IMR-90 (cell line): Measurements from ENCODE around the gene KLF13. TPM values are rescaled to one million over a fixed set of nuclear protein-coding genes. Genes with fewer than 3 reads are reported as not detected.

ENCODE experiments used
- ATAC-seq: fragments of 200-7000 bp; cut with Tn5 transposase; 2 replicates; pipeline ENCODE4 v1.9.1; 2020; ENCODE audit warnings: low read depth, mild to moderate bottlenecking, moderate library complexity
- BruUV-seq: library from RNA; stranded (reverse); fragments of 400-500 nt; replicated peaks from 2 replicates; lab custom pipeline; 2021; lab: Mats Ljungman, UMichigan
- CTCF ChIA-PET: fragments of 300-600 bp; formaldehyde crosslinking; extraction: SDS; loops from one replicate; lab custom pipeline; 2021; ENCODE audit warnings: antibody characterized with exemption; lab: Yijun Ruan, JAX
- POLR2A ChIA-PET: fragments of 300-600 bp; sonication (Branson Sonifier 250); formaldehyde crosslinking; loops from one replicate; lab custom pipeline; 2022; ENCODE audit warnings: antibody characterized with exemption; ENCODE audit not compliant: unreplicated experiment; lab: Charles Lee
- DNase-seq: peaks from one replicate; pipeline ENCODE4 v3.0.0; 2013
- H2AFZ ChIP-seq: replicated peaks from 2 replicates; pipeline ENCODE3; 2013; ENCODE audit warnings: low read length, mild to moderate bottlenecking; ENCODE audit not compliant: poor library complexity
- H2AK5ac ChIP-seq: 2 replicates; pipeline ENCODE4 v1.6.1; 2013; ENCODE audit warnings: low read depth, low read length, inconsistent platforms
- H2AK9ac ChIP-seq: replicated peaks from 2 replicates; pipeline ENCODE3; 2013; ENCODE audit warnings: mild to moderate bottlenecking, low read depth, low read length, moderate library complexity; ENCODE audit not compliant: poor library complexity
- H2BK120ac ChIP-seq: 2 replicates; pipeline ENCODE4 v1.6.1; 2013; ENCODE audit warnings: low read depth, low read length, inconsistent platforms
- H2BK15ac ChIP-seq: 3 replicates; pipeline ENCODE4 v1.6.1; 2013; ENCODE audit warnings: low read depth, low read length, inconsistent platforms
- H2BK20ac ChIP-seq: 2 replicates; pipeline ENCODE4 v1.6.1; 2013; ENCODE audit warnings: low read depth, mild to moderate bottlenecking, inconsistent platforms, low read length, moderate library complexity
- H2BK5ac ChIP-seq: 2 replicates; pipeline ENCODE4 v1.6.1; 2013; ENCODE audit warnings: mild to moderate bottlenecking, low read depth, low read length, inconsistent platforms; ENCODE audit not compliant: poor library complexity, severe bottlenecking
- H3K14ac ChIP-seq: replicated peaks from 2 replicates; pipeline ENCODE4 v1.6.1; 2013; ENCODE audit warnings: low read depth, low read length, inconsistent platforms
- H3K18ac ChIP-seq: 2 replicates; pipeline ENCODE4 v1.6.1; 2013; ENCODE audit warnings: low read depth, low read length, control low read depth
- H3K23ac ChIP-seq: 2 replicates; pipeline ENCODE4 v1.6.1; 2013; ENCODE audit warnings: low read depth, low read length, inconsistent platforms
- H3K27ac ChIP-seq: 2 replicates; pipeline ENCODE4 v1.5.1; 2013; ENCODE audit warnings: mild to moderate bottlenecking, control low read depth, low read length; ENCODE audit not compliant: insufficient read depth
- H3K27me3 ChIP-seq: 2 replicates; pipeline ENCODE4 v1.6.1; 2013; ENCODE audit warnings: low read length; ENCODE audit not compliant: control insufficient read depth, insufficient read depth
- H3K36me3 ChIP-seq: 2 replicates; pipeline ENCODE4 v1.6.1; 2013; ENCODE audit warnings: low read length, mixed read lengths; ENCODE audit not compliant: control insufficient read depth, insufficient read depth
- H3K4ac ChIP-seq: 2 replicates; pipeline ENCODE4 v1.6.1; 2013; ENCODE audit warnings: low read depth, low read length, inconsistent platforms
- H3K4me1 ChIP-seq: 2 replicates; pipeline ENCODE4 v1.6.1; 2013; ENCODE audit warnings: low read length, mixed read lengths; ENCODE audit not compliant: control insufficient read depth, insufficient read depth
- H3K4me2 ChIP-seq: 2 replicates; pipeline ENCODE4 v1.6.1; 2013; ENCODE audit warnings: low read depth, mild to moderate bottlenecking, control low read depth, low read length, moderate library complexity
- H3K4me3 ChIP-seq: 2 replicates; pipeline ENCODE4 v1.5.1; 2013; ENCODE audit warnings: low read depth, mild to moderate bottlenecking, control low read depth, low read length, moderate library complexity; ENCODE audit not compliant: insufficient read depth
- H3K56ac ChIP-seq: 2 replicates; pipeline ENCODE4 v1.6.1; 2013; ENCODE audit warnings: low read length, inconsistent platforms; ENCODE audit not compliant: insufficient read depth; ENCODE audit errors: extremely low read depth
- H3K79me1 ChIP-seq, 2 experiments: 2 replicates each; pipeline ENCODE4 v1.6.1; 2013; ENCODE audit warnings: low read length in 2 of 2, inconsistent platforms in 1 of 2, low read depth in 1 of 2
- H3K9ac ChIP-seq: 2 replicates; pipeline ENCODE4 v1.6.1; 2013; ENCODE audit warnings: low read depth, low read length, control low read depth
- H3K9me1 ChIP-seq: 2 replicates; pipeline ENCODE4 v1.6.1; 2013; ENCODE audit warnings: low read length, inconsistent platforms; ENCODE audit not compliant: insufficient read depth
- H3K9me3 ChIP-seq: 2 replicates; pipeline ENCODE4 v1.6.1; 2013; ENCODE audit warnings: low read length; ENCODE audit not compliant: control insufficient read depth, insufficient read depth
- H4K20me1 ChIP-seq: 2 replicates; pipeline ENCODE4 v1.6.1; 2013; ENCODE audit warnings: low read length, inconsistent platforms; ENCODE audit not compliant: insufficient read depth
- H4K5ac ChIP-seq: 2 replicates; pipeline ENCODE4 v1.6.1; 2013; ENCODE audit warnings: mild to moderate bottlenecking, low read depth, low read length, control low read depth
- H4K8ac ChIP-seq, 2 experiments: 2 replicates each; pipeline ENCODE4 v1.6.1; 2013; ENCODE audit warnings: low read depth in 2 of 2, low read length in 2 of 2, control low read depth in 1 of 2, inconsistent platforms in 1 of 2
- H4K91ac ChIP-seq: 2 replicates; pipeline ENCODE4 v1.6.1; 2013; ENCODE audit warnings: low read depth, low read length, inconsistent platforms; ENCODE audit not compliant: insufficient read depth
- CEBPB ChIP-seq: IDR thresholded peaks from 2 replicates; pipeline ENCODE4 v1.6.1; 2012; ENCODE audit warnings: low read depth, low read length, improper control_type of control experiment
- CHD1 ChIP-seq: IDR thresholded peaks from 2 replicates; pipeline ENCODE4 v1.6.1; 2012; ENCODE audit warnings: low read depth, low read length, improper control_type of control experiment
- FOS ChIP-seq: fragments of 150-350 bp; IDR thresholded peaks from 2 replicates; pipeline ENCODE4 v1.6.1; 2016; ENCODE audit warnings: low read depth, low read length
- MAFK ChIP-seq: IDR thresholded peaks from 2 replicates; pipeline ENCODE4 v1.6.1; 2012; ENCODE audit warnings: low read depth, low read length, improper control_type of control experiment
- MAZ ChIP-seq: IDR thresholded peaks from 2 replicates; pipeline ENCODE4 v1.6.1; 2012; ENCODE audit warnings: low read depth, mild to moderate bottlenecking, low read length, improper control_type of control experiment, moderate library complexity, borderline replicate concordance
- MXI1 ChIP-seq: IDR thresholded peaks from 2 replicates; pipeline ENCODE4 v1.6.1; 2012; ENCODE audit warnings: low read depth, mild to moderate bottlenecking, low read length, moderate library complexity, borderline replicate concordance
- NFE2L2 ChIP-seq: fragments of 150-350 bp; IDR thresholded peaks from 2 replicates; pipeline ENCODE4 v1.6.1; 2016; ENCODE audit warnings: low read depth, mild to moderate bottlenecking, low read length
- RAD21 ChIP-seq: IDR thresholded peaks from 2 replicates; pipeline ENCODE4 v1.6.1; 2012; ENCODE audit warnings: low read length, improper control_type of control experiment
- RCOR1 ChIP-seq: IDR thresholded peaks from 2 replicates; pipeline ENCODE4 v1.6.1; 2012; ENCODE audit warnings: mild to moderate bottlenecking, low read length, improper control_type of control experiment; ENCODE audit not compliant: insufficient replicate concordance
- RFX5 ChIP-seq: IDR thresholded peaks from 2 replicates; pipeline ENCODE4 v1.8.0; 2012; ENCODE audit warnings: low read depth, mild to moderate bottlenecking, low read length, moderate library complexity
- SMC3 ChIP-seq: fragments of 150-350 bp; IDR thresholded peaks from 2 replicates; pipeline ENCODE4 v1.6.1; 2016; ENCODE audit warnings: low read depth, mild to moderate bottlenecking, antibody characterized with exemption, low read length, moderate library complexity
- WGBS, 2 experiments: methylation state at CpG; one replicate each; pipeline versions ENCODE4 v1.1.5 to v1.1.7; 2013; ENCODE audit warnings: missing lambda C conversion rate in 2 of 2; ENCODE audit not compliant: insufficient read length in 1 of 2; ENCODE audit errors: extremely low coverage in 2 of 2; 5-methylcytosine and 5-hydroxymethylcytosine counted together
- dilution Hi-C: fragments of 300-500 bp; cut with HindIII; formaldehyde crosslinking; loops from one replicate; pipeline ENCODE4 v1.14.3; 2018; ENCODE audit warnings: low sequenced_read_pairs; ENCODE audit not compliant: unreplicated experiment
- in situ Hi-C: fragments of 300-500 bp; cut with MboI; formaldehyde crosslinking; loops from 3 replicates; pipeline ENCODE4 v1.14.3; 2019; ENCODE audit warnings: low sequenced_read_pairs, inconsistent platforms, mixed read lengths
- intact Hi-C: fragments of 100-400 bp; cut with micrococcal nuclease; formaldehyde crosslinking; loops from 2 replicates; pipeline ENCODE4 v1.10.0; 2022
- polyA plus RNA-seq, 3 experiments: library from polyadenylated mRNA; depleted of rRNA; stranded (reverse); fragments of >200 nt; gene quantifications; 2 replicates each; pipeline ENCODE4 v1.2.3, GENCODE V29; 2012; ENCODE audit warnings: low replicate concordance in 1 of 3
- total RNA-seq: library from RNA; depleted of rRNA; stranded (reverse); fragments of >200 nt; gene quantifications from 2 replicates; pipeline ENCODE4 v1.2.3, GENCODE V29; 2012
- TF ChIP-seq, protein P1 (sequence below): conservative IDR thresholded peaks from 2 replicates; pipeline ENCODE4 v1.5.1; 2012; ENCODE audit warnings: mild to moderate bottlenecking, low read depth, low read length, improper control_type of control experiment
- TF ChIP-seq, protein P2 (sequence below): fragments of 150-350 bp; IDR thresholded peaks from 2 replicates; pipeline ENCODE4 v1.6.1; 2016; ENCODE audit warnings: low read depth, mild to moderate bottlenecking, low read length, moderate library complexity, borderline replicate concordance
- TF ChIP-seq, protein P3 (sequence below): fragments of 150-350 bp; IDR thresholded peaks from 2 replicates; pipeline ENCODE4 v1.6.1; 2017; ENCODE audit warnings: mild to moderate bottlenecking, antibody characterized with exemption, low read length, low read depth

The KLF13 gene
- total and polyA plus RNA-seq, 2 of the 4 experiments (the other 2 are of a cell fraction) = 9.5 to 10.6 TPM

DNA sequence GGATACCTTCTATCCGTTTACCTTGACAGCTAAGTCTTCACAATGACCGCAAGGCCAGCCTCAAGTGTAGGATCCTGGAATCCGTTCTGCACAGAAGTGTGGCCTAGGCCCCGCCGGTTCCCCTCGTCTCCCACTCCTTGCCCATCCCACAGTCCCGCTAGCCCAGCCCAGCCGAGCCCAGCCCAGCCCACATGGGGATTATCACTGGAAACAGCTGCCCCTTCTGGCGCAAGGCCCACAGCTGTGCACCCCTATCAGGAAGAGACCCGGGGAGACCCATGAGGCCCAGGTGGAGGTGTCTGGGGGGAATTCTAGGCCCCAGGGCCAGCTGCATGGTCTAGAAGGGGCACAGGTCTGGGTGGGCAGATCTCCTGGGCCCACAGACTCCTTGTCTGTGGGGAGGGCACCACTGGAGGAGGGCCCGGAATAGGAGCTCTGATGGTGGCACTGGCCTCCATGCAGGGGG, 27.9 kb upstream of the KLF13 start (continued):
- TF ChIP-seq, protein P1, sequence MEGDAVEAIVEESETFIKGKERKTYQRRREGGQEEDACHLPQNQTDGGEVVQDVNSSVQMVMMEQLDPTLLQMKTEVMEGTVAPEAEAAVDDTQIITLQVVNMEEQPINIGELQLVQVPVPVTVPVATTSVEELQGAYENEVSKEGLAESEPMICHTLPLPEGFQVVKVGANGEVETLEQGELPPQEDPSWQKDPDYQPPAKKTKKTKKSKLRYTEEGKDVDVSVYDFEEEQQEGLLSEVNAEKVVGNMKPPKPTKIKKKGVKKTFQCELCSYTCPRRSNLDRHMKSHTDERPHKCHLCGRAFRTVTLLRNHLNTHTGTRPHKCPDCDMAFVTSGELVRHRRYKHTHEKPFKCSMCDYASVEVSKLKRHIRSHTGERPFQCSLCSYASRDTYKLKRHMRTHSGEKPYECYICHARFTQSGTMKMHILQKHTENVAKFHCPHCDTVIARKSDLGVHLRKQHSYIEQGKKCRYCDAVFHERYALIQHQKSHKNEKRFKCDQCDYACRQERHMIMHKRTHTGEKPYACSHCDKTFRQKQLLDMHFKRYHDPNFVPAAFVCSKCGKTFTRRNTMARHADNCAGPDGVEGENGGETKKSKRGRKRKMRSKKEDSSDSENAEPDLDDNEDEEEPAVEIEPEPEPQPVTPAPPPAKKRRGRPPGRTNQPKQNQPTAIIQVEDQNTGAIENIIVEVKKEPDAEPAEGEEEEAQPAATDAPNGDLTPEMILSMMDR = no peak

DNA sequence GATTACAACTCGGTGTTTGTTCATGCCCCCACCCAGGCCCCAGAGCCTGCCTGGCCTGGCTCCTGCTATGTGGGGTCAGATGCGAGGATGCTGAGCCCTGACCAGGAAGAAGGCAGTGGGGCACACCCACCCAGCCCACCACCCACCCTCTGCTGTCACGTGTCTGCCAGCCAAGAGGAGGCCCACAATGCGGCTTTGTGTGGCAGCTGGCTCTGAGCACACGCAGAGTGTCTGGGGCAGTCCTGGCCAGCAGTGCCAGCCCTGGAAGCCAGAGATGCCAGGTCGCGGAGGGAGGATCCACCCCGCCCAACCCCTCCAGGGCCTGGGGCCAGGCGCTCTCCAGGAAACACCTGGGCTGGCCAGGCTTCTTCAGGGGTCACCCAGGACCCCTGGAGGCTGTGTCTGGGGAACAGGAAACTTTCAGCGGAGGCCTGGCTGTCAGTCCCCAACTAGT, 26.4 kb upstream of the KLF13 start:
- Histone ChIP-seq H2AK5ac (no peak overlapping the region), H3K4me1 (no peaks in the 10 kb centered on the region; the same call in 1 of the 2 replicates), H3K27ac (no peak overlapping the region), H3K4me2 (no peak overlapping the region), H3K27me3 (peaks cover 18% of the 10 kb centered on the region), H2AK9ac (no peak overlapping the region), H4K20me1 (no peaks in the 10 kb centered on the region), H2BK20ac (no peak overlapping the region), H2BK5ac (no peak overlapping the region), H4K91ac (no peak overlapping the region), H2AFZ (no peak overlapping the region), H4K8ac (no peak overlapping the region), H4K5ac (no peak overlapping the region), H2BK120ac (no peak overlapping the region), H3K4me3 (no peak overlapping the region), H3K36me3 (no peaks in the 10 kb centered on the region), H3K9ac (no peak overlapping the region), H2BK15ac (no peak overlapping the region), H3K79me1 (no peaks in the 10 kb centered on the region), H3K56ac (no peak overlapping the region), H3K23ac (no peak overlapping the region), H3K14ac (no peak overlapping the region), H3K9me1 (no peaks in the 10 kb centered on the region), H3K18ac (no peak overlapping the region), H3K9me3 (no peaks in the 10 kb centered on the region), H3K4ac (no peak overlapping the region)
- POLR2A ChIA-PET = no interaction called here
- CTCF ChIA-PET = no interaction called here
- 82% methylated on average over 3 of the region's 10 CpGs; no CpG with 5 or more reads in 1 of the 2 experiments for WGBS, 2 experiments
- DNase-seq (no peak), ATAC-seq (no peak)
- in situ Hi-C loops (no loop called here), dilution Hi-C loops (no loop called here), intact Hi-C loops (no loop called here)
- TF ChIP-seq MAFK = no peak
- no peak for TF ChIP-seq FOS
- TF ChIP-seq RFX5 = no peak
- no peak for TF ChIP-seq RCOR1
- TF ChIP-seq CHD1 = no peak
- no peak for TF ChIP-seq CEBPB
- TF ChIP-seq, protein P2, sequence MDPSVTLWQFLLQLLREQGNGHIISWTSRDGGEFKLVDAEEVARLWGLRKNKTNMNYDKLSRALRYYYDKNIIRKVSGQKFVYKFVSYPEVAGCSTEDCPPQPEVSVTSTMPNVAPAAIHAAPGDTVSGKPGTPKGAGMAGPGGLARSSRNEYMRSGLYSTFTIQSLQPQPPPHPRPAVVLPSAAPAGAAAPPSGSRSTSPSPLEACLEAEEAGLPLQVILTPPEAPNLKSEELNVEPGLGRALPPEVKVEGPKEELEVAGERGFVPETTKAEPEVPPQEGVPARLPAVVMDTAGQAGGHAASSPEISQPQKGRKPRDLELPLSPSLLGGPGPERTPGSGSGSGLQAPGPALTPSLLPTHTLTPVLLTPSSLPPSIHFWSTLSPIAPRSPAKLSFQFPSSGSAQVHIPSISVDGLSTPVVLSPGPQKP = no peak
- no peak for TF ChIP-seq NFE2L2
- TF ChIP-seq SMC3 = no peak
- no peak for TF ChIP-seq MXI1
- TF ChIP-seq MAZ = no peak
- TF ChIP-seq, protein P3, sequence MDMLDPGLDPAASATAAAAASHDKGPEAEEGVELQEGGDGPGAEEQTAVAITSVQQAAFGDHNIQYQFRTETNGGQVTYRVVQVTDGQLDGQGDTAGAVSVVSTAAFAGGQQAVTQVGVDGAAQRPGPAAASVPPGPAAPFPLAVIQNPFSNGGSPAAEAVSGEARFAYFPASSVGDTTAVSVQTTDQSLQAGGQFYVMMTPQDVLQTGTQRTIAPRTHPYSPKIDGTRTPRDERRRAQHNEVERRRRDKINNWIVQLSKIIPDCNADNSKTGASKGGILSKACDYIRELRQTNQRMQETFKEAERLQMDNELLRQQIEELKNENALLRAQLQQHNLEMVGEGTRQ = no peak
- no peak for TF ChIP-seq RAD21
- no TSS peak for BruUV-seq
